OCI-LY7 (cell line): ENCODE measurements around the gene ACADS. TPM values are rescaled to one million over a fixed set of nuclear protein-coding genes. Genes with fewer than 3 reads are reported as not detected.

Source experiments
- BruUV-seq: library from RNA; stranded (reverse); fragments of 400-500 nt; replicated peaks from 2 replicates; lab custom pipeline; 2021; lab: Mats Ljungman, UMichigan
- CTCF ChIA-PET: fragments of 300-600 bp; sonication (Branson Sonifier 250); formaldehyde crosslinking; loops from one replicate; lab custom pipeline; 2022; ENCODE audit warnings: antibody characterized with exemption; ENCODE audit not compliant: unreplicated experiment; lab: Charles Lee
- POLR2A ChIA-PET: fragments of 300-600 bp; sonication (Branson Sonifier 250); formaldehyde crosslinking; loops from one replicate; lab custom pipeline; 2022; ENCODE audit warnings: antibody characterized with exemption; lab: Charles Lee
- DNase-seq: peaks from one replicate; pipeline ENCODE4 v3.0.0-alpha.2; 2015; ENCODE audit warnings: low spot score
- H2AFZ ChIP-seq: fragments of 200-600 bp; sonication (generic), shearing (Covaris generic); 2 replicates; pipeline ENCODE4 v1.6.1; 2014; ENCODE audit warnings: mild to moderate bottlenecking, antibody characterized with exemption, low read length, moderate library complexity
- H3K27ac ChIP-seq: fragments of 200-600 bp; sonication (generic); 2 replicates; pipeline ENCODE4 v1.5.1; 2014; ENCODE audit warnings: mixed run types, low read depth, mild to moderate bottlenecking, moderate library complexity, low read length, inconsistent platforms; ENCODE audit not compliant: poor library complexity, severe bottlenecking
- H3K36me3 ChIP-seq: fragments of 200-600 bp; sonication (generic); 2 replicates; pipeline ENCODE4 v1.6.1; 2014; ENCODE audit warnings: mild to moderate bottlenecking, antibody characterized with exemption, low read length, moderate library complexity, mixed read lengths; ENCODE audit not compliant: insufficient read depth
- H3K4me1 ChIP-seq: fragments of 200-600 bp; sonication (generic); 2 replicates; pipeline ENCODE4 v1.5.1; 2014; ENCODE audit warnings: mild to moderate bottlenecking, low read length; ENCODE audit not compliant: insufficient read depth, poor library complexity, severe bottlenecking
- H3K4me2 ChIP-seq: fragments of 200-600 bp; sonication (generic); 2 replicates; pipeline ENCODE4 v1.6.1; 2014; ENCODE audit warnings: mild to moderate bottlenecking, low read length
- H3K4me3 ChIP-seq: fragments of 200-600 bp; sonication (generic); 2 replicates; pipeline ENCODE4 v1.5.1; 2014; ENCODE audit warnings: mild to moderate bottlenecking, low read depth, low read length; ENCODE audit not compliant: poor library complexity, severe bottlenecking
- H3K79me2 ChIP-seq: fragments of 200-600 bp; sonication (generic); 2 replicates; pipeline ENCODE4 v1.6.1; 2016; ENCODE audit warnings: low read depth, mild to moderate bottlenecking, low read length, moderate library complexity, mixed read lengths; ENCODE audit not compliant: insufficient read depth
- H3K9me2 ChIP-seq: fragments of 200-600 bp; sonication (generic); 2 replicates; pipeline ENCODE4 v1.6.1; 2016; ENCODE audit warnings: mild to moderate bottlenecking, low read length, mixed read lengths; ENCODE audit not compliant: insufficient read depth
- H3K9me3 ChIP-seq: fragments of 200-600 bp; sonication (generic); 2 replicates; pipeline ENCODE4 v1.6.1; 2014; ENCODE audit warnings: mild to moderate bottlenecking, mixed run types, low read length, mixed read lengths
- H4K20me1 ChIP-seq: fragments of 200-600 bp; sonication (generic); 2 replicates; pipeline ENCODE4 v1.6.1; 2014; ENCODE audit warnings: mild to moderate bottlenecking, antibody characterized with exemption, low read length, moderate library complexity, mixed read lengths; ENCODE audit not compliant: insufficient read depth
- EZH2phosphoT487 ChIP-seq: fragments of 200-600 bp; sonication (generic); IDR thresholded peaks from 2 replicates; pipeline ENCODE4 v1.6.1; 2018; ENCODE audit warnings: low read depth, borderline replicate concordance, mild to moderate bottlenecking, mixed run types, antibody characterized with exemption, low read length, moderate library complexity, mixed read lengths
- intact Hi-C: fragments of 100-400 bp; cut with micrococcal nuclease; formaldehyde crosslinking; loops from one replicate; pipeline ENCODE4 v1.10.0; 2022; ENCODE audit not compliant: unreplicated experiment
- total RNA-seq, 2 experiments: library from RNA; depleted of rRNA in 1 of 2; stranded (reverse); fragments of >200 nt in 1 of 2; shearing (Covaris generic) in 1 of 2; gene quantifications; 2 replicates each; pipeline ENCODE4 v1.2.3, GENCODE V29; 2014 to 2022
- TF ChIP-seq, protein P1 (sequence below): fragments of 200-600 bp; sonication (generic); conservative IDR thresholded peaks from 2 replicates; pipeline ENCODE4 v1.5.1; 2014; ENCODE audit warnings: mild to moderate bottlenecking, antibody characterized with exemption, low read length, moderate library complexity, mixed read lengths

The ACADS gene
- total RNA-seq, 2 experiments from 2014 or later: 8.8 to 11.2 TPM

DNA sequence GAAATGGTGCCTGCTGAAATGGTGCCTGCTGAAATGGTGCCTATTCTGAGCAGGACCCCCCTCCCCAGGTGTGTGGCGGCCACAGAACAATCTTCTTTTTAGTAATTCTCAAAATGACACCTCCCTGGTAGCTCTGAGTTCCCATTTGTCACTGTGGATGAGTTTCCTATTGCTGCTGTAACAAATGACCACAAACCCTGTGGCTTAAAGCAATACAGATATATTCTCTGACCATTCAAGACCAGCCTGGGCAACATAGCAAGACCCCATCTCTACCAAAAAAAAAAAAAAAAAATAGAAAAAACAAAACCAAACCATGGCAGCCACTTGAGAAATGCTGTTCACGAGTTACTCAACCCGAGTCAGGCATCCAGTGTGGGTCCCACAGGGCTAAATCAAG, 7.9 kb downstream of the ACADS start:
- no peak overlapping the region for H2AFZ ChIP-seq
- H3K4me2 ChIP-seq: no peak overlapping the region
- ChIA-PET POLR2A (no interaction called here), CTCF (no interaction called here)
- no peaks in the 10 kb centered on the region for H3K9me3 ChIP-seq
- H3K4me1 ChIP-seq: no peaks in the 10 kb centered on the region
- no TSS peak for BruUV-seq
- H3K36me3 ChIP-seq: peaks cover 6% of the 10 kb centered on the region; the same call in 1 of the 2 replicates
- TF ChIP-seq EZH2phosphoT487: no peak
- TF ChIP-seq, protein P1, sequence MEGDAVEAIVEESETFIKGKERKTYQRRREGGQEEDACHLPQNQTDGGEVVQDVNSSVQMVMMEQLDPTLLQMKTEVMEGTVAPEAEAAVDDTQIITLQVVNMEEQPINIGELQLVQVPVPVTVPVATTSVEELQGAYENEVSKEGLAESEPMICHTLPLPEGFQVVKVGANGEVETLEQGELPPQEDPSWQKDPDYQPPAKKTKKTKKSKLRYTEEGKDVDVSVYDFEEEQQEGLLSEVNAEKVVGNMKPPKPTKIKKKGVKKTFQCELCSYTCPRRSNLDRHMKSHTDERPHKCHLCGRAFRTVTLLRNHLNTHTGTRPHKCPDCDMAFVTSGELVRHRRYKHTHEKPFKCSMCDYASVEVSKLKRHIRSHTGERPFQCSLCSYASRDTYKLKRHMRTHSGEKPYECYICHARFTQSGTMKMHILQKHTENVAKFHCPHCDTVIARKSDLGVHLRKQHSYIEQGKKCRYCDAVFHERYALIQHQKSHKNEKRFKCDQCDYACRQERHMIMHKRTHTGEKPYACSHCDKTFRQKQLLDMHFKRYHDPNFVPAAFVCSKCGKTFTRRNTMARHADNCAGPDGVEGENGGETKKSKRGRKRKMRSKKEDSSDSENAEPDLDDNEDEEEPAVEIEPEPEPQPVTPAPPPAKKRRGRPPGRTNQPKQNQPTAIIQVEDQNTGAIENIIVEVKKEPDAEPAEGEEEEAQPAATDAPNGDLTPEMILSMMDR: no peak
- intact Hi-C loops: no loop called here
- H3K79me2 ChIP-seq: no peaks in the 10 kb centered on the region
- H3K27ac ChIP-seq: no peak overlapping the region
- no peak for DNase-seq
- no peaks in the 10 kb centered on the region for H3K9me2 ChIP-seq
- no peak overlapping the region for H3K4me3 ChIP-seq
- no peaks in the 10 kb centered on the region for H4K20me1 ChIP-seq

GRCh38 chr12:120734210-120734609, 8.6 kb downstream of the ACADS start:
- intact Hi-C loops: no loop called here
- H3K4me1 ChIP-seq: no peaks in the 10 kb centered on the region
- no peak for DNase-seq
- H3K9me3 ChIP-seq: no peaks in the 10 kb centered on the region
- H3K36me3 ChIP-seq: peaks cover 6% of the 10 kb centered on the region; the same call in 1 of the 2 replicates
- no peak overlapping the region for H2AFZ ChIP-seq
- H3K4me3 ChIP-seq: no peak overlapping the region
- no peaks in the 10 kb centered on the region for H3K79me2 ChIP-seq
- ChIA-PET POLR2A (no interaction called here), CTCF (no interaction called here)
- H3K27ac ChIP-seq: no peak overlapping the region
- H3K9me2 ChIP-seq: no peaks in the 10 kb centered on the region
- BruUV-seq: no TSS peak
- H3K4me2 ChIP-seq: no peak overlapping the region
- no peaks in the 10 kb centered on the region for H4K20me1 ChIP-seq
- TF ChIP-seq, protein P1: no peak
- TF ChIP-seq EZH2phosphoT487: no peak

DNA sequence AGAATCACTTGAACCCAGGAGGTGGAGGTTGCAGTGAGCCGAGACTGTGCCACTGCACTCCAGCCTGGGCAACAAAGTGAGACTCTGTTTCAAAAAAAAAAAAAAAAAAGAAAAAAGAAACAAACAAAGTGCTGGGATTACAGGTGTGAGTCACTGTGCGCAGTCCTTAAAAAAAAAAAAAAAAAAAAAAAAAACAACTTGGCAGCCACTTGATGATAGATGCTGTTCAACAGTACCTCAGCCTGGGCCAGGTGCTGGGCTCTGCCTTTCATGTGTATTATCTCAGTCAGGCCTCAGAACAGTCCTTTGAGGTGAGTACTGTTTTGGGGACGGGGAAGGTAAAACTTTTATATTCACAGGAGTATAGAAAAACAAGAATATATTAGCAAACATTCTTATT, 9.6 kb downstream of the ACADS start:
- POLR2A ChIA-PET: interaction anchor here (0.7 kb wide), 1 partner anchor 269 kb away, joined by 5 read pairs; no protein-coding TSS in a partner anchor
- CTCF ChIA-PET: no interaction called here
- BruUV-seq: no TSS peak
- Histone ChIP-seq H3K27ac (no peak overlapping the region), H3K4me3 (no peak overlapping the region), H3K36me3 (peaks cover 3% of the 10 kb centered on the region; the same call in 1 of the 2 replicates), H3K9me2 (no peaks in the 10 kb centered on the region), H3K9me3 (no peaks in the 10 kb centered on the region), H3K4me2 (no peak overlapping the region), H4K20me1 (no peaks in the 10 kb centered on the region), H3K4me1 (no peaks in the 10 kb centered on the region), H2AFZ (no peak overlapping the region), H3K79me2 (no peaks in the 10 kb centered on the region)
- TF ChIP-seq, protein P1: no peak
- TF ChIP-seq EZH2phosphoT487: no peak
- intact Hi-C loops: no loop called here
- no peak for DNase-seq
